ENCODE results near the gene ZNF793.

DNA sequence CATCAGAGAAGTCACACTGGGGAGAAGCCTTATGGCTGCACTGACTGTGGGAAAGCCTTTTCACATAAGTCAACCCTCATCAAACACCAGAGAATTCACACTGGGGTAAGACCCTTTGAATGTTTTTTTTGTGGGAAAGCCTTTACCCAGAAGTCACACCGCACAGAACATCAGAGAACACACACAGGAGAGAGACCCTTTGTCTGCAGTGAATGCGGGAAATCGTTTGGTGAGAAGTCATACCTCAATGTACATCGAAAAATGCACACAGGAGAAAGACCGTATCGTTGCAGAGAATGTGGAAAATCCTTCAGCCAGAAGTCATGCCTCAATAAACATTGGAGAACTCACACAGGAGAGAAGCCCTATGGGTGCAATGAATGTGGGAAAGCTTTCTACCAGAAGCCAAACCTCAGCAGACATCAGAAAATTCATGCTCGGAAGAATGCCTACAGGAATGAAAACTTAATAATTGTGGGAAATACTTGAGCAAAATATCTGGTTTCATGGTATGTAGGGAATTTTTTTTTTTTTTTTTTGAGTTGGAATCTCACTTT is 30.7 kb downstream of the ZNF793 start:
- TF ChIP-seq, protein P1, sequence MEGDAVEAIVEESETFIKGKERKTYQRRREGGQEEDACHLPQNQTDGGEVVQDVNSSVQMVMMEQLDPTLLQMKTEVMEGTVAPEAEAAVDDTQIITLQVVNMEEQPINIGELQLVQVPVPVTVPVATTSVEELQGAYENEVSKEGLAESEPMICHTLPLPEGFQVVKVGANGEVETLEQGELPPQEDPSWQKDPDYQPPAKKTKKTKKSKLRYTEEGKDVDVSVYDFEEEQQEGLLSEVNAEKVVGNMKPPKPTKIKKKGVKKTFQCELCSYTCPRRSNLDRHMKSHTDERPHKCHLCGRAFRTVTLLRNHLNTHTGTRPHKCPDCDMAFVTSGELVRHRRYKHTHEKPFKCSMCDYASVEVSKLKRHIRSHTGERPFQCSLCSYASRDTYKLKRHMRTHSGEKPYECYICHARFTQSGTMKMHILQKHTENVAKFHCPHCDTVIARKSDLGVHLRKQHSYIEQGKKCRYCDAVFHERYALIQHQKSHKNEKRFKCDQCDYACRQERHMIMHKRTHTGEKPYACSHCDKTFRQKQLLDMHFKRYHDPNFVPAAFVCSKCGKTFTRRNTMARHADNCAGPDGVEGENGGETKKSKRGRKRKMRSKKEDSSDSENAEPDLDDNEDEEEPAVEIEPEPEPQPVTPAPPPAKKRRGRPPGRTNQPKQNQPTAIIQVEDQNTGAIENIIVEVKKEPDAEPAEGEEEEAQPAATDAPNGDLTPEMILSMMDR (IDR thresholded peaks at IDR 0.05; ENCODE audit: control extremely low read depth in 1 of 3, insufficient read depth in 1 of 3, low read depth in 1 of 3, low read length in 3 of 3), result no peak
- TF ChIP-seq, protein P2, sequence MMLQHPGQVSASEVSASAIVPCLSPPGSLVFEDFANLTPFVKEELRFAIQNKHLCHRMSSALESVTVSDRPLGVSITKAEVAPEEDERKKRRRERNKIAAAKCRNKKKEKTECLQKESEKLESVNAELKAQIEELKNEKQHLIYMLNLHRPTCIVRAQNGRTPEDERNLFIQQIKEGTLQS (IDR thresholded peaks at IDR 0.05; ENCODE audit: insufficient read depth, low read depth, low read length), result no peak
- no peak for TF ChIP-seq TAF1 (IDR thresholded peaks at IDR 0.05; ENCODE audit: low read depth, low read length)
- TF ChIP-seq CREB1 (IDR thresholded peaks at IDR 0.05), result no peak
- no peak for TF ChIP-seq EZH2 (IDR thresholded peaks at IDR 0.05; ENCODE audit: low read depth, low read length, severe bottlenecking)
- no peak for TF ChIP-seq POLR2A (IDR thresholded peaks at IDR 0.05; ENCODE audit: control extremely low read depth in 1 of 2, low read depth in 2 of 2, low read length in 2 of 2)
- TF ChIP-seq SIX5 (IDR thresholded peaks at IDR 0.05; ENCODE audit: low read depth, low read length), result no peak
- no peak for TF ChIP-seq KDM5A (IDR thresholded peaks at IDR 0.05; ENCODE audit: low read length)
- TF ChIP-seq KDM1A (IDR thresholded peaks at IDR 0.05; ENCODE audit: borderline replicate concordance, low read length), result no peak
- TF ChIP-seq, protein P3, sequence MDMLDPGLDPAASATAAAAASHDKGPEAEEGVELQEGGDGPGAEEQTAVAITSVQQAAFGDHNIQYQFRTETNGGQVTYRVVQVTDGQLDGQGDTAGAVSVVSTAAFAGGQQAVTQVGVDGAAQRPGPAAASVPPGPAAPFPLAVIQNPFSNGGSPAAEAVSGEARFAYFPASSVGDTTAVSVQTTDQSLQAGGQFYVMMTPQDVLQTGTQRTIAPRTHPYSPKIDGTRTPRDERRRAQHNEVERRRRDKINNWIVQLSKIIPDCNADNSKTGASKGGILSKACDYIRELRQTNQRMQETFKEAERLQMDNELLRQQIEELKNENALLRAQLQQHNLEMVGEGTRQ (IDR thresholded peaks at IDR 0.05; ENCODE audit: low read length), result no peak
- no peak for TF ChIP-seq RBBP5 (IDR thresholded peaks at IDR 0.05; ENCODE audit: borderline replicate concordance, low read depth, low read length)
- no peak for TF ChIP-seq YY1 (IDR thresholded peaks at IDR 0.05; ENCODE audit: low read depth, low read length)
